DMS79 (cell line): Measurements from ENCODE around the gene THOC7.
A peak's percentile ranks its signal among the peaks of the same experiment; 100 is the strongest.

ENCODE experiments used
- DNase-seq: peaks from one replicate; lab custom pipeline; 2025; lab: John Stamatoyannopoulos, UW

Gene THOC7

GRCh38 chr3:63863150-63864007 is at the start of gene THOC7, which contains the start of gene ATXN7:
Gene THOC7, minus strand, starts transcription at chr3:63863805. Its CDS starts 15 bp downstream, at chr3:63863790.
Gene ATXN7, plus strand, starts transcription at chr3:63863867. Its CDS starts 48,732 bp downstream, at chr3:63912599.
- no peak for DNase-seq

DNA sequence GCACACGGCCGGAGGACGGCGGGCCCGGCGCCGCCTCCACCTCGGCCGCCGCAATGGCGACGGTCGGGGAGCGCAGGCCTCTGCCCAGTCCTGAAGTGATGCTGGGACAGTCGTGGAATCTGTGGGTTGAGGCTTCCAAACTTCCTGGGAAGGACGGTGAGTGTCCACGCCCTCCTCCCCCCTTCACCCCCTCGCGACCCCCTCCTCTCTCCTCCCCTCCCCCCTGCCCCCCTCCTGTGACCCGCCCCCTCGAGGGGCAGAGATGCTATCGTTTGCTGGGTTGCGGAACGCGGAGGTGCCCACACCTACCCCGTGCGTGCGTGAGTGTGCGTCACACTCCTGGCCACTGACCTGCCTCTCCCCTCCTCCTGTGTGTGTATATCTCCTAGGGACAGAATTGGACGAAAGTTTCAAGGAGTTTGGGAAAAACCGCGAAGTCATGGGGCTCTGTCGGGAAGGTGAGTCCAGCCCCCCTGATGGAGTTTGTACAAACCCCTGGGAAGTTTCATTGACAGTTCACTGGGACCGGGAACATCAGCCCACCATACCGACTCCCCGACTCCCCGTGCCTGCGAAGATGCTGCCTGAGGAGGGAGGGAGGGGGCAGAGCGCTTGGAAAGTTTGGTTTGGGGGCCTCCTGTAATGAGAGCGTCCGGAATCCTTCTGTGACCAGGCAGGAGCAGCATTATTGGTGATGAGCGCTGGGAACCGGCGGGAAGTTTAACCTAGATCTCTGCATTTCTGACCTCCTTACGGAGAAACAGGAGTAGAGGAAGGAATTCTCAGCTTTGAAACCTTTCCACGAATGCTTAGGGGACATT is 49.4 kb upstream of the THOC7 start:
- no peak for DNase-seq

DNA sequence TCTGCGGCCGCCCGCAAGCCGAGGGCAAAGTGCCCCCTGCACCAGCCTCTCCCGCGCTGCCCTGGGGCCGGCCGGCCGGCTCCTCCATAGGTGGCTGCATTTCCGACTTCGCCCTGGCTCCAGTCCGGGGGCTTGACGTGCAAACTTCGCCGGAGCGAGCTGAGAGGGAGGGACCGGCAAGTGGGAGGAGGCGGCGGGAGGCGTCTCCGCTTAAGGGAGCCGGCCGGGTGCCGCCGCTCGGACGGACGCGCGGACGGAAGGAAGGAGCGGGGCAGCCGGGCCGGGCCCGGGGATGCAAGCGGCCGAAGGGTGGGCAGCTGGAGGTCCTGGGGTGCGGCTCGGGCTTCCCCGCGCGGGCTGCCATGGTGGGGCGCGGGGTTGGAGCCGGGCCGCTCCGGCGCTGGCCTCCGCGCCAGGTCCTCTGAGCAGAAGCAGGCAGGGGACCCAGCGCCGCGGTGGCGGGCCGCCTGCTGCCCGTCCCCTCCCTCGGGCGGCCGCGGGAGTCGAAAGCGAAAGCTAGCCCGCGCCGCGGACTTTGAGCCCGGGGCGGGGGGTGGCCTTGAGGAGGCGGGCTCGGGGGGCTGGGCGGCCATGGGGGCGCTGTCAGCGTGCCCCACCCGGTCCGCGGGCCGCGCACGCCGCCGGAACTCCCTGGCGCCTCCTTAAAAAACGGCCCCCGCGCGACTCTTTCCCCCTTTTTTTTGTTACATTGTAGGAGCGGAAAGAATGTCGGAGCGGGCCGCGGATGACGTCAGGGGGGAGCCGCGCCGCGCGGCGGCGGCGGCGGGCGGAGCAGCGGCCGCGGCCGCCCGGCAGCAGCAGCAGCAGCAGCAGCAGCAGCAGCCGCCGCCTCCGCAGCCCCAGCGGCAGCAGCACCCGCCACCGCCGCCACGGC is 48.5 kb upstream of the THOC7 start, which contains the start of gene SCAANT1:
Gene SCAANT1 (minus strand): TSS at position 511 of the 895 bp plus-strand sequence.
- no peak for DNase-seq

GRCh38 chr3:63911509-63911872 is 47.9 kb upstream of the THOC7 start:
- no peak for DNase-seq

- no peak for DNase-seq
These were observed 47.3 kb upstream of the THOC7 start for GRCh38 chr3:63910891-63911290.

DNA sequence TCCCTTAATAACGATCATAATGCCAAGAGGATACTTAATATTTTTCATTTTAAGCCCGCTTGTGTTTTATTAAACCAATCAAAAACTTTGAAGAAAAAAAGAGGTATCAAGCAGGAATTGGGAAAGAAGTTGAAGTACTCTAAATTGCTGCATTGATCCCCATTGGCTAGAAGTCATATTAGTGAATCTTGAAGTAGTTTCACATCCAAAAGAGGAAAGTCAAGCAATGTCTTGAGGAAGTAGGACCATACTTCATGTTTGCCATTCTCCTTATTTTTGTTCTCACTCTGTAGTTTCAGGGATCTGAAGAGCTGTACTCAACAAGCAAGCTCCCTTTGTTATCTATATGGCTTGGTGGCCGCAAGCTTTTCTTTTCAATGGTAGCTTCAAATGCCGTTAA is 46.4 kb upstream of the THOC7 start:
- DNase-seq, result no peak

GRCh38 chr3:63909431-63909830 is 45.8 kb upstream of the THOC7 start:
- no peak for DNase-seq

- DNase-seq, result no peak
These were observed 45.2 kb upstream of the THOC7 start for GRCh38 chr3:63908776-63909175.

GRCh38 chr3:63908081-63908736 is 44.6 kb upstream of the THOC7 start:
- no peak for DNase-seq

- DNase-seq, result no peak
These were observed 42.4 kb upstream of the THOC7 start for GRCh38 chr3:63905731-63906620.

- DNase-seq, result no peak
These were observed 36.9 kb upstream of the THOC7 start for GRCh38 chr3:63900459-63900858.

GRCh38 chr3:63900010-63900409 is 36.4 kb upstream of the THOC7 start:
- no peak for DNase-seq

GRCh38 chr3:63896332-63897030 is 32.9 kb upstream of the THOC7 start:
- no peak for DNase-seq

GRCh38 chr3:63895422-63896189 is 32.0 kb upstream of the THOC7 start:
- DNase-seq, result no peak

GRCh38 chr3:63892773-63893352 is 29.3 kb upstream of the THOC7 start:
- no peak for DNase-seq

GRCh38 chr3:63891518-63891917 is 27.9 kb upstream of the THOC7 start:
- DNase-seq, result no peak

GRCh38 chr3:63886858-63887257 is 23.3 kb upstream of the THOC7 start:
- DNase-seq, result peak; percentile 50

DNA sequence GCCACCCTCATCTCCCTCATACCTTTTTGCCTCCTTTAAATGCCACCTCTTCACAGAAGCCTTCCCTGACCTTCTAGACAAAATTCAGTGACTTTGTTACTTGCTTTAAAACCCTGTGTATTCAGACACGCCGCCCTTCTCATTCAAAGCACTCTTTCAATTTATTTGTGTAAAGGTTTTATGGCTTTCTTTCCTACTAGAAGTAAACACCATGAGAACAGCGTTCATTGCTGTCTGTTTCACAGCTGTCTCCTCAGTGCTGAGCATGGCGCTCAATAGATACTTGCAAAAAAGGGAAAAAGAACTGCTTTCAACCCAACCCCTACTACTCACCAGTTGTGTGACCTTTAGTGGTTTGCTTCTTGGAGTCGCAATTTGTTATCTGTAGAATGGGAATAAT is 17.0 kb upstream of the THOC7 start:
- DNase-seq, result no peak
